HepG2 (cell line): ENCODE measurements around the gene ITPK1. TPM values are rescaled to one million over a fixed set of nuclear protein-coding genes. Genes with fewer than 3 reads are reported as not detected.

ENCODE experiments used
- ATAC-seq: fragments of 200-7000 bp; cut with Tn5 transposase; 3 replicates; pipeline ENCODE4 v1.9.1; 2020; ENCODE audit warnings: mild to moderate bottlenecking, moderate library complexity
- BruUV-seq: library from RNA; stranded (reverse); fragments of 400-500 nt; replicated peaks from 2 replicates; lab custom pipeline; 2021; lab: Mats Ljungman, UMichigan
- CTCF ChIA-PET: fragments of 300-600 bp; formaldehyde crosslinking; extraction: SDS; loops from one replicate; lab custom pipeline; 2021; ENCODE audit warnings: low total read pairs, inconsistent platforms, low intra/inter-chr PET ratio; lab: Yijun Ruan, JAX
- POLR2A ChIA-PET: fragments of 350-600 bp; sonication (Branson Sonifier 250); formaldehyde crosslinking; loops from one replicate; lab custom pipeline; 2020; ENCODE audit warnings: antibody characterized with exemption, inconsistent platforms; lab: Yijun Ruan, JAX
- DNase-seq: peaks from one replicate; pipeline ENCODE4 v3.0.0-alpha.2; 2015; ENCODE audit warnings: low spot score
- FAIRE-seq: peaks from 3 replicates; lab custom pipeline; 2011; peaks lifted over from hg19 to GRCh38; lab: Jason Lieb, UNC
- H2AFZ ChIP-seq: one replicate; pipeline ENCODE4 v1.6.1; 2011; ENCODE audit warnings: low read length, inconsistent platforms
- H3K27ac ChIP-seq: fragments of 300-600 bp; 3 replicates; pipeline ENCODE4 v1.8.0; 2011; ENCODE audit warnings: mixed run types, mild to moderate bottlenecking, mixed read lengths, low read length, inconsistent platforms; ENCODE audit not compliant: insufficient read depth; ENCODE audit errors: extremely low read length
- H3K27me3 ChIP-seq, 2 experiments: fragments of 200-600 bp in 1 of 2; 2 replicates in 1 of 2; 3 replicates in 1 of 2; pipeline versions ENCODE4 v1.6.0 to v1.8.0; 2011; ENCODE audit warnings: low read length in 2 of 2, mild to moderate bottlenecking in 2 of 2, moderate library complexity in 2 of 2, inconsistent platforms in 1 of 2; ENCODE audit not compliant: insufficient read depth in 2 of 2, control insufficient read depth in 1 of 2
- H3K36me3 ChIP-seq, 2 experiments: fragments of 200-600 bp in 1 of 2; replicated peaks in 1 of 2; 2 replicates in 1 of 2; 3 replicates in 1 of 2; pipeline versions ENCODE4 v1.5.1 to v1.8.0; 2011; ENCODE audit warnings: low read length in 2 of 2, inconsistent platforms in 1 of 2; ENCODE audit not compliant: insufficient read depth in 2 of 2, control insufficient read depth in 1 of 2
- H3K4me1 ChIP-seq: 2 replicates; pipeline ENCODE4 v1.5.1; 2012; ENCODE audit warnings: low read length, inconsistent platforms; ENCODE audit not compliant: insufficient read depth
- H3K4me2 ChIP-seq: 2 replicates; pipeline ENCODE4 v1.6.0; 2011; ENCODE audit warnings: low read depth, low read length, inconsistent platforms
- H3K4me3 ChIP-seq, 3 experiments: fragments of 200-600 bp in 1 of 3; sonication (generic), shearing (Covaris generic) in 1 of 3; replicated peaks in 1 of 3; 2 replicates each; pipeline ENCODE4 v1.5.1; 2011 to 2016; ENCODE audit warnings: low read length in 3 of 3, inconsistent platforms in 2 of 3, low read depth in 2 of 3, mild to moderate bottlenecking in 2 of 3, control low read depth in 1 of 3, mixed read lengths in 1 of 3; ENCODE audit not compliant: insufficient read depth in 1 of 3
- H3K79me2 ChIP-seq: one replicate; pipeline ENCODE4 v1.6.1; 2011; ENCODE audit warnings: low read length, inconsistent platforms; ENCODE audit not compliant: insufficient read depth
- H3K9ac ChIP-seq: 2 replicates; pipeline ENCODE4 v1.6.0; 2011; ENCODE audit warnings: mild to moderate bottlenecking, low read depth, low read length, inconsistent platforms; ENCODE audit not compliant: insufficient read depth
- H3K9me3 ChIP-seq: 2 replicates; pipeline ENCODE4 v1.5.1; 2012; ENCODE audit warnings: mild to moderate bottlenecking, low read length
- H4K20me1 ChIP-seq: 2 replicates; pipeline ENCODE4 v1.6.0; 2011; ENCODE audit warnings: inconsistent platforms, mild to moderate bottlenecking, low read length, moderate library complexity; ENCODE audit not compliant: insufficient read depth
- HMG20A ChIP-seq: IDR thresholded peaks from 2 replicates; pipeline ENCODE4 v1.6.1; 2016; ENCODE audit warnings: borderline replicate concordance
- ISL2 ChIP-seq: sonication (generic); formaldehyde crosslinking; IDR thresholded peaks from 2 replicates; pipeline ENCODE4 v1.5.0; 2020; ENCODE audit warnings: missing genetic modification reagents
- TCF12 ChIP-seq, 2 experiments: fragments of 450-650 bp in 1 of 2; sonication (generic) in 1 of 2; formaldehyde crosslinking in 1 of 2; IDR thresholded peaks; 2 replicates each; pipeline versions ENCODE4 v1.6.1 to v1.8.0; 2017 to 2022; ENCODE audit warnings: antibody characterized with exemption in 1 of 2, mild to moderate bottlenecking in 1 of 2, missing genetic modification reagents in 1 of 2, moderate library complexity in 1 of 2
- ZFP1 ChIP-seq: IDR thresholded peaks from 2 replicates; pipeline ENCODE4 v1.6.1; 2016
- ZNF343 ChIP-seq: sonication (generic); formaldehyde crosslinking; IDR thresholded peaks from 2 replicates; pipeline ENCODE4 v1.4.0; 2020; ENCODE audit warnings: mild to moderate bottlenecking, missing genetic modification reagents
- ZNF768 ChIP-seq: sonication (generic); formaldehyde crosslinking; IDR thresholded peaks from 2 replicates; pipeline ENCODE4 v1.4.0; 2020; ENCODE audit warnings: missing genetic modification reagents
- WGBS: methylation state at CpG from one replicate; pipeline ENCODE4 v1.1.6; 2017; ENCODE audit warnings: low lambda C conversion rate; 5-methylcytosine and 5-hydroxymethylcytosine counted together
- in situ Hi-C: cut with HindIII; loops from 2 replicates; pipeline ENCODE4 v1.10.0; 2017; ENCODE audit warnings: low pct_unique_long_range_greater_than_20kb; ENCODE audit not compliant: extremely low pct_ligation_motif_present
- intact Hi-C: fragments of 100-400 bp; cut with micrococcal nuclease; formaldehyde crosslinking; loops from one replicate; pipeline ENCODE4 v1.10.0; 2022; ENCODE audit not compliant: unreplicated experiment
- polyA plus RNA-seq, 8 experiments: library from polyadenylated mRNA; depleted of rRNA in 3 of 8; stranded (reverse) in 7 of 8; unstranded in 1 of 8; fragments of >200 nt; fragmentation: Illumina TruSeq in 4 of 8; extraction: Trizol in 4 of 8; gene quantifications; 2 replicates each; pipeline versions ENCODE4 v1.2.1 to v1.2.3, GENCODE V29; 2011 to 2016; ENCODE audit warnings: low read depth in 4 of 8, missing spikeins in 1 of 8, mixed read lengths in 1 of 8; ENCODE audit not compliant: insufficient read depth in 1 of 8
- total RNA-seq, 5 experiments: library from RNA; depleted of rRNA; stranded (reverse); fragments of >200 nt; fragmentation: Illumina TruSeq; extraction: Trizol; gene quantifications; 2 replicates each; pipeline ENCODE4 v1.2.3, GENCODE V29; 2016; ENCODE audit warnings: low read depth in 1 of 5
- TF ChIP-seq, protein P1 (sequence below): sonication (generic); formaldehyde crosslinking; IDR thresholded peaks from 2 replicates; pipeline ENCODE4 v1.4.0; 2020; ENCODE audit warnings: missing genetic modification reagents
- TF ChIP-seq, protein P2 (sequence below): sonication (generic); formaldehyde crosslinking; IDR thresholded peaks from 2 replicates; pipeline ENCODE4 v1.8.1; 2022; ENCODE audit warnings: low read depth, mild to moderate bottlenecking, missing genetic modification reagents

ITPK1 gene
- total and polyA plus RNA-seq, 2 of the 13 experiments (the other 11 are each of a cell fraction or from before 2014, with no cell fraction given) = 20.5 to 47.5 TPM

DNA sequence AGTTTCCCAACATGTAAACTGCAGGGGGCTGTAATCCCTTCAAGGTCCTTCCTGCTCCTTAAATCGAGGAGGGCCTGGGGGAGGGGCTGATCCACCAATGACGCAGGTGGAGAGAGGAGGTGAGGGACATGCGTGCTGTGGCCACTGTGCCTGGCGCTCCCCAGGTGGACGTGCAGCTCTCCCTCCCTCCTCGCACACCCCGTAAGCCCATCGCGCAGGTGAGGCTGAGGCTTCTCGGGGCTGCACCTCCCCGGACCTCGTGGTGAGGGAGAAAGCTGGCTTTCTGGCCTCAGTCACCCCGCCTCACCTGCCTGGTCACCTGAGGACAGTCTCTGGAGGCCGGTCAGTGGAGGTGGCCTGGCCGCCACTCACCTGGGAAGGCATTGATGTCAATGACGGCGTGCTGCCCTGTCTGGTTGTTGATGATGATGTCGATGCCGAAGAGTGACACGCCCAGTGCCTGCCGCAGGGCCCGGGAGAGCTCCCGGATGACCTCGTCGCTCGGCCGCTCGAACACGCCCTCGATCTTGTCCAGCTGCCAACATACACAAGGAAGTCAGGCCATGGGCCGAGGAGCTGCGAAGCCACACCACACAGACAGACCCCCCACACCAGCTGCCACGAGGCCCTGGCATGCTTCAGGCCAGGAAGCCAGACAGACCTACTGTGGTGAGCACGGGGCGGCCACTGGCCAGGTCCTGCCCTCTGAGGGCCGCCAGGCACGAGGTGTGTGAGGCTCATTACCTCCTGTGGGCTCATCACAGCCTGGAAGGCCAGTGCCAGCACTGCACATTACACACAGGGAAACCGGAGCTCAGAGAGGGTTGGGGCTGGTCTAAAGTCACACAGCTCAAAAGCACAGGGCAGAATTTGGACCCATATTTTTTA, 169.5 kb downstream of the ITPK1 start:
- WGBS = 90% methylated on average over 8 of the region's 38 CpGs
- no peak overlapping the region for H3K4me2 ChIP-seq
- TF ChIP-seq ZFP1 (CRISPR knock-in tag) (no peak), ZNF343 (CRISPR knock-in tag) (no peak), ZNF768 (CRISPR knock-in tag) (peak; percentile 92), ISL2 (CRISPR knock-in tag) (no peak), TCF12 (IDR thresholded peaks at IDR 0.05) (no peak), TCF12 (CRISPR knock-in tag; IDR thresholded peaks at IDR 0.05) (no peak), HMG20A (CRISPR knock-in tag) (no peak)
- TF ChIP-seq, protein P1, sequence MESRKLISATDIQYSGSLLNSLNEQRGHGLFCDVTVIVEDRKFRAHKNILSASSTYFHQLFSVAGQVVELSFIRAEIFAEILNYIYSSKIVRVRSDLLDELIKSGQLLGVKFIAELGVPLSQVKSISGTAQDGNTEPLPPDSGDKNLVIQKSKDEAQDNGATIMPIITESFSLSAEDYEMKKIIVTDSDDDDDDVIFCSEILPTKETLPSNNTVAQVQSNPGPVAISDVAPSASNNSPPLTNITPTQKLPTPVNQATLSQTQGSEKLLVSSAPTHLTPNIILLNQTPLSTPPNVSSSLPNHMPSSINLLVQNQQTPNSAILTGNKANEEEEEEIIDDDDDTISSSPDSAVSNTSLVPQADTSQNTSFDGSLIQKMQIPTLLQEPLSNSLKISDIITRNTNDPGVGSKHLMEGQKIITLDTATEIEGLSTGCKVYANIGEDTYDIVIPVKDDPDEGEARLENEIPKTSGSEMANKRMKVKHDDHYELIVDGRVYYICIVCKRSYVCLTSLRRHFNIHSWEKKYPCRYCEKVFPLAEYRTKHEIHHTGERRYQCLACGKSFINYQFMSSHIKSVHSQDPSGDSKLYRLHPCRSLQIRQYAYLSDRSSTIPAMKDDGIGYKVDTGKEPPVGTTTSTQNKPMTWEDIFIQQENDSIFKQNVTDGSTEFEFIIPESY (CRISPR knock-in tag) = no peak
- TF ChIP-seq, protein P2, sequence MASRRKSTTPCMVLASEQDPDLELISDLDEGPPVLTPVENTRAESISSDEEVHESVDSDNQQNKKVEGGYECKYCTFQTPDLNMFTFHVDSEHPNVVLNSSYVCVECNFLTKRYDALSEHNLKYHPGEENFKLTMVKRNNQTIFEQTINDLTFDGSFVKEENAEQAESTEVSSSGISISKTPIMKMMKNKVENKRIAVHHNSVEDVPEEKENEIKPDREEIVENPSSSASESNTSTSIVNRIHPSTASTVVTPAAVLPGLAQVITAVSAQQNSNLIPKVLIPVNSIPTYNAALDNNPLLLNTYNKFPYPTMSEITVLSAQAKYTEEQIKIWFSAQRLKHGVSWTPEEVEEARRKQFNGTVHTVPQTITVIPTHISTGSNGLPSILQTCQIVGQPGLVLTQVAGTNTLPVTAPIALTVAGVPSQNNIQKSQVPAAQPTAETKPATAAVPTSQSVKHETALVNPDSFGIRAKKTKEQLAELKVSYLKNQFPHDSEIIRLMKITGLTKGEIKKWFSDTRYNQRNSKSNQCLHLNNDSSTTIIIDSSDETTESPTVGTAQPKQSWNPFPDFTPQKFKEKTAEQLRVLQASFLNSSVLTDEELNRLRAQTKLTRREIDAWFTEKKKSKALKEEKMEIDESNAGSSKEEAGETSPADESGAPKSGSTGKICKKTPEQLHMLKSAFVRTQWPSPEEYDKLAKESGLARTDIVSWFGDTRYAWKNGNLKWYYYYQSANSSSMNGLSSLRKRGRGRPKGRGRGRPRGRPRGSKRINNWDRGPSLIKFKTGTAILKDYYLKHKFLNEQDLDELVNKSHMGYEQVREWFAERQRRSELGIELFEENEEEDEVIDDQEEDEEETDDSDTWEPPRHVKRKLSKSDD (CRISPR knock-in tag) = no peak
- TF ChIP-seq, all 625 proteins: peak for 1
- H3K27me3 ChIP-seq = no peaks in the 10 kb centered on the region; a peak in 1 of 5 replicates
- POLR2A ChIA-PET = no interaction called here
- no peaks in the 10 kb centered on the region for H3K79me2 ChIP-seq
- H3K9ac ChIP-seq = no peak overlapping the region
- H3K4me1 ChIP-seq = no peaks in the 10 kb centered on the region
- CTCF ChIA-PET = no interaction called here
- intact Hi-C loops = no loop called here
- H3K36me3 ChIP-seq = peaks cover 7 to 11% of the 10 kb centered on the region in 2 experiments; a peak in 3 of 5 replicates
- H3K9me3 ChIP-seq = no peaks in the 10 kb centered on the region
- no peak for ATAC-seq
- DNase-seq = no peak
- H3K27ac ChIP-seq = no peak overlapping the region
- no peak for FAIRE-seq
- H3K4me3 ChIP-seq = no peak overlapping the region
- H2AFZ ChIP-seq = no peak overlapping the region
- H4K20me1 ChIP-seq = no peaks in the 10 kb centered on the region
- in situ Hi-C loops = no loop called here
- BruUV-seq = no TSS peak
